OCI-LY1 (cell line): Measurements from ENCODE around the gene TLR4.

ENCODE experiments used
- H2AFZ ChIP-seq: fragments of 200-600 bp; sonication (generic), shearing (Covaris generic); 2 replicates; pipeline ENCODE4 v1.6.0; 2014; ENCODE audit warnings: antibody characterized with exemption, mild to moderate bottlenecking, low read length
- H3F3A ChIP-seq: fragments of 200-600 bp; sonication (generic), shearing (Covaris generic); 2 replicates; pipeline ENCODE4 v1.6.0; 2014; ENCODE audit warnings: mild to moderate bottlenecking, antibody characterized with exemption, low read length, moderate library complexity; ENCODE audit not compliant: insufficient read depth
- H3K27ac ChIP-seq: fragments of 200-600 bp; sonication (generic); 2 replicates; pipeline ENCODE4 v1.5.1; 2014; ENCODE audit warnings: low read length, mixed run types, mild to moderate bottlenecking, low read depth; ENCODE audit not compliant: poor library complexity, severe bottlenecking
- H3K27me3 ChIP-seq: fragments of 200-600 bp; sonication (generic); 2 replicates; pipeline ENCODE4 v1.6.0; 2014; ENCODE audit warnings: antibody characterized with exemption, mild to moderate bottlenecking, low read length, moderate library complexity; ENCODE audit not compliant: insufficient read depth
- H3K36me3 ChIP-seq: fragments of 200-600 bp; sonication (generic); 2 replicates; pipeline ENCODE4 v1.6.1; 2014; ENCODE audit warnings: mild to moderate bottlenecking, antibody characterized with exemption, low read length, moderate library complexity, mixed read lengths; ENCODE audit not compliant: insufficient read depth
- H3K4me1 ChIP-seq: fragments of 200-600 bp; sonication (generic); 2 replicates; pipeline ENCODE4 v1.5.1; 2014; ENCODE audit warnings: mild to moderate bottlenecking, low read length, moderate library complexity; ENCODE audit not compliant: insufficient read depth, severe bottlenecking
- H3K4me2 ChIP-seq: fragments of 200-600 bp; sonication (generic), shearing (Covaris generic); 2 replicates; pipeline ENCODE4 v1.6.1; 2014; ENCODE audit warnings: low read length
- H3K4me3 ChIP-seq: fragments of 200-600 bp; sonication (generic); 2 replicates; pipeline ENCODE4 v1.5.1; 2014; ENCODE audit warnings: low read length, low read depth, mild to moderate bottlenecking, mixed read lengths; ENCODE audit not compliant: poor library complexity, severe bottlenecking
- H3K79me2 ChIP-seq: fragments of 200-600 bp; shearing (Covaris generic); 2 replicates; pipeline ENCODE4 v1.6.1; 2016; ENCODE audit warnings: mixed run types, low read length, mixed read lengths; ENCODE audit not compliant: insufficient read depth
- H3K9ac ChIP-seq: fragments of 200-600 bp; sonication (generic), shearing (Covaris generic); 2 replicates; pipeline ENCODE4 v1.6.1; 2014; ENCODE audit warnings: mild to moderate bottlenecking, low read length, mixed read lengths
- H3K9me2 ChIP-seq: fragments of 200-600 bp; sonication (generic), shearing (Covaris generic); 2 replicates; pipeline ENCODE4 v1.6.1; 2014; ENCODE audit warnings: low read depth, mild to moderate bottlenecking, low read length, mixed read lengths
- H3K9me3 ChIP-seq: fragments of 200-600 bp; shearing (Covaris generic); 2 replicates; pipeline ENCODE4 v1.6.1; 2014; ENCODE audit warnings: low read length, mixed read lengths
- H4K20me1 ChIP-seq: fragments of 200-600 bp; sonication (generic), shearing (Covaris generic); 2 replicates; pipeline ENCODE4 v1.6.0; 2016; ENCODE audit warnings: mild to moderate bottlenecking, low read length; ENCODE audit not compliant: insufficient read depth
- CTCF ChIP-seq: fragments of 200-600 bp; sonication (generic), shearing (Covaris generic); IDR thresholded peaks from 2 replicates; pipeline ENCODE4 v1.5.1; 2017; ENCODE audit warnings: mild to moderate bottlenecking, antibody characterized with exemption, low read length, moderate library complexity, mixed read lengths
- EZH2 ChIP-seq: fragments of 200-600 bp; sonication (generic), shearing (Covaris generic); IDR thresholded peaks from 2 replicates; pipeline ENCODE4 v1.8.0; 2017; ENCODE audit warnings: borderline replicate concordance, mixed run types, mild to moderate bottlenecking, antibody characterized with exemption, low read length, moderate library complexity, mixed read lengths

Gene TLR4

GRCh38 chr9:117742131-117742530 lies 37.9 kb downstream of the TLR4 start:
- H3K9ac ChIP-seq, result no peak overlapping the region
- H3K4me3 ChIP-seq, result no peak overlapping the region
- no peaks in the 10 kb centered on the region for H3K9me3 ChIP-seq
- H4K20me1 ChIP-seq, result no peaks in the 10 kb centered on the region
- no peaks in the 10 kb centered on the region for H3K27me3 ChIP-seq
- H3K36me3 ChIP-seq, result no peaks in the 10 kb centered on the region
- TF ChIP-seq CTCF (no peak), EZH2 (no peak)
- no peaks in the 10 kb centered on the region for H3K79me2 ChIP-seq
- no peaks in the 10 kb centered on the region for H3K9me2 ChIP-seq
- no peaks in the 10 kb centered on the region for H3F3A ChIP-seq
- H3K27ac ChIP-seq, result no peak overlapping the region
- H2AFZ ChIP-seq, result no peak overlapping the region
- H3K4me1 ChIP-seq, result no peaks in the 10 kb centered on the region
- no peak overlapping the region for H3K4me2 ChIP-seq

DNA sequence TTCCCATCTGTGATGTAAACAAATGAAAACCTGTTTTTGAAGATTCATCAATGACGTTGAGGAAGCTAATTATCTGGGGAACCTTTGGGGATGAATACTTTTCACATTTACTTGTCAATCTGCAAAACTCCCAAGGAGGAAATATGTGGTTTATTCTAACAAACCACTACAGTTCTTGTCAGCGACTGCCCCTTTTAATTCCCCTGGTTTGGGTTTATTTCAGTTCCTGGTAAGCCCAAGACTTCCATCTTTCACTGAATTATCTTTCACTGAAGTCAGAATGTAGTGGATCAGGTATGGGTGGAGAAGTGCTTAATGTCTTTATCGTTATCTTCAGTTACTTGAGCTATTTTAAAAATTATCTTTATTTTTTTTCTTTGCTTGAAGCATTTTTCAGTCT lies 40.2 kb downstream of the TLR4 start:
- H3K9me3 ChIP-seq, result no peaks in the 10 kb centered on the region
- no peaks in the 10 kb centered on the region for H3F3A ChIP-seq
- no peaks in the 10 kb centered on the region for H3K27me3 ChIP-seq
- no peaks in the 10 kb centered on the region for H3K4me1 ChIP-seq
- H3K27ac ChIP-seq, result no peak overlapping the region
- H3K4me3 ChIP-seq, result no peak overlapping the region
- no peaks in the 10 kb centered on the region for H3K79me2 ChIP-seq
- TF ChIP-seq CTCF (no peak), EZH2 (no peak)
- H3K9ac ChIP-seq, result no peak overlapping the region
- H3K4me2 ChIP-seq, result no peak overlapping the region
- no peaks in the 10 kb centered on the region for H3K36me3 ChIP-seq
- no peaks in the 10 kb centered on the region for H4K20me1 ChIP-seq
- H3K9me2 ChIP-seq, result no peaks in the 10 kb centered on the region
- no peak overlapping the region for H2AFZ ChIP-seq

DNA sequence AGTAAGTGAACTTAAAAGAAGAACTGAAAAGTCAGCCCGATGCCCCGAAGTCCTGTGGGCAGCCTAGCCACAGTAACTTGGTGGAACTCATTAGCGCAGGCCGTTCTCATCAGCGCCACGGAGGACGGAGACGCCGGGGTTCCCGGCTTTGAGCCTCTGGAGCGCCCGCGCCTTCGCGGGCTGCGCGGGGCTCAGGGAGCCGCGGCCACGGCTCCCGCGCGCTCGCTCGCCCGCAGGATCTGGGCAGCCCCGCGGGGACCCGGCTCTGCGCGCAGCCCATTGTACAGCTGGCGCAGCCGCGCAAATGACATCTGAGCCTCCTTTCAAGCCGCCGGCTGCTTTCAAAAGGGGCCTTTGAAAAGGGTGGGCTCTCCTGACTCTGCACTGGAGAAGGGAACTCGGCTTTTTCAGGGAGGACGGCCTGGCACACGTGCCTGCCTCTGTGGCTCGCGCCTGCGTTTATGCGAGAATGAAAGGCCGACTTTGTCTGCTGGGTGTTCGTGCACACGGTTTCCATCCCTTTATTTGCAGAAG lies 40.7 kb downstream of the TLR4 start:
- Histone ChIP-seq H3K27ac (no peak overlapping the region), H4K20me1 (no peaks in the 10 kb centered on the region), H3K4me2 (no peak overlapping the region), H3K36me3 (no peaks in the 10 kb centered on the region), H3K9ac (no peak overlapping the region), H3F3A (no peaks in the 10 kb centered on the region), H3K9me2 (no peaks in the 10 kb centered on the region), H3K4me1 (no peaks in the 10 kb centered on the region), H3K27me3 (no peaks in the 10 kb centered on the region), H3K9me3 (no peaks in the 10 kb centered on the region), H2AFZ (no peak overlapping the region), H3K79me2 (no peaks in the 10 kb centered on the region), H3K4me3 (no peak overlapping the region)
- no peak for TF ChIP-seq EZH2
- TF ChIP-seq CTCF, result no peak
